Tibial artery (tissue), 4 donors: ENCODE data around the gene GRIK5.

Experiments used
- DNase-seq, 2 donors: peaks; one replicate each; pipeline ENCODE4 v3.0.0-alpha.2; 2019
- H3K27ac ChIP-seq, 2 donors: fragments of 200-600 bp; sonication (generic) in 1 of 2; 1 replicate in 1 of 2; 2 replicates in 1 of 2; pipeline ENCODE4 v1.5.1; 2018 to 2019; ENCODE audit warnings: mild to moderate bottlenecking in 1 of 2
- H3K27me3 ChIP-seq, 2 donors: fragments of 200-600 bp; sonication (generic) in 1 of 2; one replicate each; pipeline versions ENCODE4 v1.5.1 to v1.6.0; 2016 to 2019
- H3K36me3 ChIP-seq, 3 donors: fragments of 200-600 bp; sonication (generic) in 2 of 3; one replicate each; pipeline ENCODE4 v1.5.1; 2016 to 2019; ENCODE audit warnings: mild to moderate bottlenecking in 2 of 3
- H3K4me1 ChIP-seq, 4 donors: fragments of 200-600 bp; sonication (generic) in 2 of 4; 1 replicate in 3 of 4; 2 replicates in 1 of 4; pipeline ENCODE4 v1.5.1; 2016 to 2019
- H3K4me3 ChIP-seq, 2 donors: fragments of 200-600 bp; sonication (generic) in 1 of 2; 1 replicate in 1 of 2; 2 replicates in 1 of 2; pipeline ENCODE4 v1.5.1; 2018 to 2019; ENCODE audit warnings: mild to moderate bottlenecking in 2 of 2
- H3K9me3 ChIP-seq, 3 donors: fragments of 200-600 bp; sonication (generic) in 1 of 3; one replicate each; pipeline ENCODE4 v1.5.1; 2016 to 2019
- intact Hi-C: fragments of 100-400 bp; cut with DNase I; formaldehyde crosslinking; loops from one replicate; pipeline ENCODE4 v1.15.0; 2023; ENCODE audit warnings: low total_unique reads
- TF ChIP-seq, protein P1 (sequence below), 2 experiments: fragments of 200-600 bp in 1 of 2; fragments of 450-650 bp in 1 of 2; IDR thresholded peaks; one replicate each; pipeline ENCODE4 v1.5.1; 2017 to 2019; ENCODE audit warnings: antibody characterized with exemption in 2 of 2, mild to moderate bottlenecking in 1 of 2, moderate library complexity in 1 of 2

GRIK5 gene

DNA sequence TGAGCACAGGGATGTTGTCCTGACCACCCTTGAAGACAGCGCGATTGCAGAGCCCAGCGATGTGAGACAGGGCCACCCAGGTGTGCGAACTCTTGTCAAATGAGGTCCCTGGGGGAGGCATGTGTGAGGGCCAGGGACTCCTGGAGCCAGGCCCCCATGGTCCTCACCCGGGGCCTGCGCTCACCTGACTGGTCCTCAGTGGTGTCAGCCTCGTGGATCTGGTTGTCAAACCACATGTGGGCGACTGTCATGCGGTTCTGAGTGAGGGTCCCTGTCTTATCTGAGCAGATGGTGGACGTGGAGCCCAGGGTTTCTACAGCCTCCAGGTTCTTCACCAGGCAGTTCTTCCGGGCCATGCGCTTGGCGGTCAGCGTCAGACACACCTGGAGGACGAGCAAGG lies 88.3 kb downstream of the GRIK5 start:
- no peak overlapping the region for H3K27ac ChIP-seq
- no peaks in the 10 kb centered on the region for H3K36me3 ChIP-seq
- peaks cover 0 to 15% of the 10 kb centered on the region in 2 donors for H3K27me3 ChIP-seq
- no peak overlapping the region for H3K4me3 ChIP-seq
- intact Hi-C loops, result no loop called here
- no peak for DNase-seq
- H3K4me1 ChIP-seq, result no peaks in the 10 kb centered on the region
- TF ChIP-seq, protein P1, sequence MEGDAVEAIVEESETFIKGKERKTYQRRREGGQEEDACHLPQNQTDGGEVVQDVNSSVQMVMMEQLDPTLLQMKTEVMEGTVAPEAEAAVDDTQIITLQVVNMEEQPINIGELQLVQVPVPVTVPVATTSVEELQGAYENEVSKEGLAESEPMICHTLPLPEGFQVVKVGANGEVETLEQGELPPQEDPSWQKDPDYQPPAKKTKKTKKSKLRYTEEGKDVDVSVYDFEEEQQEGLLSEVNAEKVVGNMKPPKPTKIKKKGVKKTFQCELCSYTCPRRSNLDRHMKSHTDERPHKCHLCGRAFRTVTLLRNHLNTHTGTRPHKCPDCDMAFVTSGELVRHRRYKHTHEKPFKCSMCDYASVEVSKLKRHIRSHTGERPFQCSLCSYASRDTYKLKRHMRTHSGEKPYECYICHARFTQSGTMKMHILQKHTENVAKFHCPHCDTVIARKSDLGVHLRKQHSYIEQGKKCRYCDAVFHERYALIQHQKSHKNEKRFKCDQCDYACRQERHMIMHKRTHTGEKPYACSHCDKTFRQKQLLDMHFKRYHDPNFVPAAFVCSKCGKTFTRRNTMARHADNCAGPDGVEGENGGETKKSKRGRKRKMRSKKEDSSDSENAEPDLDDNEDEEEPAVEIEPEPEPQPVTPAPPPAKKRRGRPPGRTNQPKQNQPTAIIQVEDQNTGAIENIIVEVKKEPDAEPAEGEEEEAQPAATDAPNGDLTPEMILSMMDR (IDR thresholded peaks at IDR 0.05), result no peak
- H3K9me3 ChIP-seq, result no peaks in the 10 kb centered on the region

DNA sequence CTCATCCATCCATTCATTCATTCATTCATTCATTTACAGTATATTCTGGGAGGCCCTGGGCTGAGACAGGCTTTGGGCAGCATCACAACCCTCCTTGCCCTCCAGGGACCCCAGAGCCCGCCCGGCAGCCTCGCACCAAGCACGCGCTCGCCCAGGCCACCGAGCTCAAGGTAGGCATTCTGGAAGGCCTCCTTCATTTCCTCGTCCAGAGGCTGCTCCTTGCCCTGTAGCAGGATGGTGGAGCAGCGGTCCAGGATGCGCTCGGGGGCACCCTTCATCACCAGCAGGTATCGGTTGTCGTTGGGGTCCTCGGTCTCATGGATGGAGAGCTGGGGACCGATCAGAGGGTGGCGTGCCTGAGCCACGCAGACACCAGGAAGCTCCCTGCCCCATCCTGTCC lies 91.5 kb downstream of the GRIK5 start:
- no peaks in the 10 kb centered on the region for H3K36me3 ChIP-seq
- peaks cover 0 to 25% of the 10 kb centered on the region in 2 donors for H3K27me3 ChIP-seq
- no peak overlapping the region for H3K27ac ChIP-seq
- intact Hi-C loops, result no loop called here
- no peaks in the 10 kb centered on the region for H3K4me1 ChIP-seq
- H3K4me3 ChIP-seq, result no peak overlapping the region
- TF ChIP-seq, protein P1 (IDR thresholded peaks at IDR 0.05), result no peak
- H3K9me3 ChIP-seq, result no peaks in the 10 kb centered on the region
- no peak for DNase-seq

DNA sequence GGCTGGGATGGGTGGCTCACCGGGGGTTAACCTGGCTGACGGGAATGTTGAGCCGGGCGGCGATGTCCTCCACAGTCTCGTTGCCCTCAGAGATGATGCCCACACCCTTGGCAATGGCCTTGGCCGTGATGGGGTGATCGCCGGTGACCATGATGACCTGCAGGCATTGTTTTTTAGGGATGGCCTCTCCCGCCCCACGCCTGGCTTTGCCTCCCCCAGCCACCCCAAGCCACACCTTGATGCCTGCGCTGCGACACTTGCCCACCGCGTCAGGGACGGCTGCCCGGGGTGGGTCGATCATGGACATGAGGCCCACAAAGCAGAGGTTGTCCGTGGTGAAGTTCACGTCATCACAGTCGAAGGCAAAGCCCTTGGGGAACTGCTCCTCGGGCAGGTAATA lies 92.1 kb downstream of the GRIK5 start:
- Histone ChIP-seq H3K4me3 (no peak overlapping the region), H3K27ac (no peak overlapping the region), H3K27me3 (peaks cover 0 to 29% of the 10 kb centered on the region in 2 donors), H3K9me3 (no peaks in the 10 kb centered on the region), H3K4me1 (no peaks in the 10 kb centered on the region), H3K36me3 (no peaks in the 10 kb centered on the region)
- TF ChIP-seq, protein P1 (IDR thresholded peaks at IDR 0.05), result no peak
- intact Hi-C loops, result no loop called here
- DNase-seq, result no peak

DNA sequence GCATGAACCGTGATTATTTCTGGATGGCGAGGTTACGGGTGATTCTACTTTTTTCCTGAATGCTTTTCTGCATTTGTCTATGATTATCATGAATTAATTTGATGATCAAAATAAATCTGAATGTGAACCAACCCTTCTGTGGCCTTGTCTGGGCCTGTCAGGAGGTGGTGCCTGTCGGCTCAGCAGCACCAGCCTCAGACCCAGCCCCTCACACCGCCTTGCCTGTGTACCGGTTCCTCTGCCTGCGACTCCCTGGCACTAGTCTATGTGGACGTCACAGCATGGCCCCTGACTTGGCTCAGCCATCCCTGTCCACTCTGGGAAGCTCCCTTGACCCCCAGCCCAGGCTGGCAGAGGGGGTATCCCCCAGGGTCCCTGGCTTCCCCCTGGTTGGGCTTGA lies 95.4 kb downstream of the GRIK5 start:
- Histone ChIP-seq H3K9me3 (no peaks in the 10 kb centered on the region), H3K27ac (no peak overlapping the region), H3K4me3 (no peak overlapping the region), H3K27me3 (peaks cover 0 to 34% of the 10 kb centered on the region in 2 donors), H3K36me3 (no peaks in the 10 kb centered on the region), H3K4me1 (no peaks in the 10 kb centered on the region)
- TF ChIP-seq, protein P1 (IDR thresholded peaks at IDR 0.05), result no peak
- no peak for DNase-seq
- intact Hi-C loops, result no loop called here

DNA sequence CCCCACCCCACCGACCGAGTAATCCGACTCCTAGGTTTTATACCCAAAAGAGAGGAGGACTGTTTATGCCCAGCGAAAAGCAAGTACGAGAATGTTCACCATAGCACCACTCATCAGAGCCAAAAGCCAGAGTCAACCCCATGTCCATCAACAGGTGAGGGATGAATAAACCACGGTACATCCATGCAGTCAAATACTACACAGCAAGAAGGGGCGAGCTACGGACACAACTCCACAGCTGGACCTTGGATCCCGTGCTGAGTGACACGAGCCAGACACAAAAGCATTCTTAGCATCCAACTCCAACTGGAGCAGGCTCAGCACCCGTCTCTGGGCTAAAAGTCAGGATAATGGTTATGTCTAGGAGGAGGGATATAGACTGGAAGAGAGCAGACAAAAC lies 98.6 kb downstream of the GRIK5 start:
- intact Hi-C loops, result no loop called here
- Histone ChIP-seq H3K36me3 (no peaks in the 10 kb centered on the region), H3K4me1 (no peaks in the 10 kb centered on the region), H3K9me3 (no peaks in the 10 kb centered on the region), H3K27ac (no peak overlapping the region), H3K27me3 (peaks cover 0 to 52% of the 10 kb centered on the region in 2 donors), H3K4me3 (no peak overlapping the region)
- TF ChIP-seq, protein P1 (IDR thresholded peaks at IDR 0.05), result no peak
- no peak for DNase-seq
